Activated naive CD8-positive, alpha-beta T cell (primary cell): ENCODE results near the gene SYT15.

ENCODE experiments used
- H3K27ac Mint-ChIP-seq: one replicate; pipeline ENCODE4 v1.8.0; 2021; ENCODE audit warnings: mixed read lengths
- H3K27me3 Mint-ChIP-seq: one replicate; pipeline ENCODE4 v1.8.0; 2021; ENCODE audit warnings: mixed read lengths
- H3K36me3 Mint-ChIP-seq: one replicate; pipeline ENCODE4 v1.8.0; 2021; ENCODE audit warnings: mixed read lengths
- H3K4me1 Mint-ChIP-seq: one replicate; pipeline ENCODE4 v1.8.0; 2021; ENCODE audit warnings: low read depth, mixed read lengths
- H3K4me3 Mint-ChIP-seq: one replicate; pipeline ENCODE4 v1.8.0; 2021; ENCODE audit warnings: mild to moderate bottlenecking, mixed read lengths
- H3K9me3 Mint-ChIP-seq: one replicate; pipeline ENCODE4 v1.8.0; 2021; ENCODE audit warnings: low read depth, mixed read lengths

Gene SYT15

GRCh38 chr10:46541735-46542566 is 37.0 kb upstream of the SYT15 start:
- Mint-ChIP-seq H3K4me3 (no peak overlapping the region), H3K36me3 (peaks cover 3% of the 10 kb centered on the region), H3K27ac (no peak overlapping the region), H3K4me1 (peaks cover 11% of the 10 kb centered on the region), H3K27me3 (peaks cover 38% of the 10 kb centered on the region), H3K9me3 (no peaks in the 10 kb centered on the region)

DNA sequence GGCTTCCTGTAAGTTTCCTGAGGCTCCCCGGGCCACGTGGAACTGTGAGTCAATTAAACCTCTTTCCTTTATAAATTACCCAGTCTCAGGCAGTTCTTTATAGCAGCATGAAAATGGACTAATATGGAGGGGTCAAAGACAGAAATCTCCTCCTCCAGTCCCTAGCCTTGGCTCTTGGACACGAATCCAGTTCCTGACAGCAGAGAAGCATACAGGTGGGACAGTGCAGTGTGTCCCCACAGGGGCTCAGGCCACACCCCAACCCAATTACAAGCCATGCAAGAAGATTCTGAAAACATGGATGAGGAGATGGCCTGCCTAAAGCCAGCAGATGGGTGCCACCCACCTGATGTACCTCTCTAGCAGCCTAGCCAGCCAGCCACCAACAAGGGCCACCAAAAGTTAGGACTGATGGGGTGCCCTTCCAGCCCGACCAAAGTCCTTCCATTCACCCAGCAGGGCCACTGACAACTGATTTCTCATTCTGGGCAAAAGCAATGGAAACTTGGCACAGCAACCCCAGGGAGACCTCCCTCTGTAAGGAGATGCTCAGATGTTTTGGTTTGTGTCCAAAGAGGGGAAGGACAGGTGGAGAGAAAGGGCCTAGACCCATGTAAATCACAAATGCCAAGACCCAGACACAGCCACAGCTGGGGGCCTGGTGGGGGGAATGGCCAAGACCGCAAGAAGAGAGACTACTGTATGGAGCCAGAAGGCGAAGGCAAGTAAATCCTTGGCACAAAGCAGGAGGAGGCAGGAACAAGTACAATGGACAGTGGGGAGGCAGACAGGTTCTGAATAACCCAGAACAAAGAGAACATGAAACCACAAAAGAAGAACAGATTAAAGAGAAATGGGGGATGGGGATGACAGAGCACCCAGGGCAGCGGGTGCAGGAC is 36.1 kb upstream of the SYT15 start:
- peaks cover 3% of the 10 kb centered on the region for H3K36me3 Mint-ChIP-seq
- no peaks in the 10 kb centered on the region for H3K9me3 Mint-ChIP-seq
- peaks cover 35% of the 10 kb centered on the region for H3K27me3 Mint-ChIP-seq
- H3K4me1 Mint-ChIP-seq: peaks cover 11% of the 10 kb centered on the region
- H3K27ac Mint-ChIP-seq: no peak overlapping the region
- H3K4me3 Mint-ChIP-seq: no peak overlapping the region

DNA sequence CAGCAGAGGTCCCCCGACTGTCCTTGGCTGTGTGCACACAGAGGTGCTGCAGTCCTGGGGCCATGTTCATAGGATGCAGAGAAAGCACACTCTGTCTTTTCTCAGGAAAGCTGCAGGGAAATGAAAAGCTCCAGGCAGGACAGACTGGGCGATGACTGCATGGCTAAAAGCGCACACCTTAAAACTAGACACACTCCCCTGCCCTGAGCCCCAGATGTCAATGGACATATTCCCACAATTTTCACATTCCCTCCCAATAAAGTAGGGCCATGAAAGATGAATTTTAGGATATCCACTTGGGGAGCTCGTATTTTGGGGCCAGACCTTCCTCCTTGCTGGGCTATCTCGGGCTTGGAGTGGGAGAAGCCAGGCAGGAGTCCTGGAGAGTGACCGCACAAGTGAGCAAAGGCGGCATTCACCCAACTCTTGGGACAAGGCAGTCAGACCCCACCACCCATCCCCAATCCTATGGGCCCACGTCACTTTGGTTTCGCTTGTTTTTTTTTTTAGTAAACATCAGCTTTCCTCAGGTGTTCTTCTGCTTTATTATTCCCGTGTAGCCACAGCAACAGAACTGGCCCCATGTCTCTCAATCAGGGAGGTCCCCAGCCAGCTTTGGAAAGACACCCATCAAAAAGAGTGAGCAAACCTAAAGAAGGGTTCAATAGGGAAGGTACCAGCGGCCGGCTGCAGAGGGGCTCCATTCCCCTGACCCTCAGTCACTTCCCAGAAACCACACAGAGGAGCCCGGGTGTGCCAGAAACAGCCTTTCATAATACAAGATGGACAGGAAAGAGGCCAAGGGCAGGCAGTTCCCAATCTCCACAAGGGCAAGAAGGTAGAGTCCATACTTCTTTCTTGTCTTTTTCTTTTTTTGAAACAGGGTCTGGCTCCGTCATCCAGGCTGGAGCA is 35.2 kb upstream of the SYT15 start:
- Mint-ChIP-seq H3K4me1 (peaks cover 11% of the 10 kb centered on the region), H3K36me3 (peaks cover 3% of the 10 kb centered on the region), H3K4me3 (no peak overlapping the region), H3K27ac (no peak overlapping the region), H3K9me3 (no peaks in the 10 kb centered on the region), H3K27me3 (peaks cover 31% of the 10 kb centered on the region)

DNA sequence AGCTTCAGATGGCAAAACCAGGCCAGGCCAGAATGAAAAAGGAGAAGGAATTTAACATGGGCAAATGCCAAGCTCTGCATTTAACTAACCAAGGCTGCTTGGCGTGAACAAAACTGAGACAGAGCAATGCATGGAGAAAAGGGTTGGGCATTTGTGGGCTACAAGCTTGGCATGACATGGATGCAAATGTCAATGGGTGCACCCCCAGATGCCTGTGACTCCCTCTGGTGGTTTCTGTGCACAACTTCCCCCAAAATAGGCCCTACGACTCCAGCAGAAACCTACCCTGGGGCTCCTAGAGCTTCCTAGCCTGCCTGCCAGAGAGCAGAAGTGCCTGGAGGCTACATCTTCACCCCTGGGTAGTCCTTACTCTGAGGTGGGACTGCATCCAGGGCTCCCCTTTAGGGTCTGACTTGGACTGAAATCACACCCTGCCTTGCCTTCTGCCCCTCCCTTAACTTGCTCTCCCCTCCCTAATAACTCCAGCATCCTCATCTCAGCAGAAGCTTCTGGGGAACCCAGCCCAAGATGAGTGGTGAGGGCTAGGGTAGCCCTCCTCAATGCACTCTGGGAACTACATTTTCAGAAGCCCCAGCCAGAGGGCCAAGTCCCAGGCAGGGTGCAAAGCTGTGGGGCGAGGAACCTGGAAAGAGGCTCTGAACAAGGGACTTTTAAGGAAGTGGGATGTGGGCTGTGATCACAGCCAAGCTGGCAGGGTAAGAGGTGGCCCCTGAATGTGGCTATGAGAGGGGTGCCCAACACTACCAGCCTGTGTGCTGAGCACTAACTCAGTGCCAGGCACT is 33.7 kb upstream of the SYT15 start:
- H3K27me3 Mint-ChIP-seq: peaks cover 22% of the 10 kb centered on the region
- H3K27ac Mint-ChIP-seq: no peak overlapping the region
- no peaks in the 10 kb centered on the region for H3K9me3 Mint-ChIP-seq
- H3K4me1 Mint-ChIP-seq: peaks cover 9% of the 10 kb centered on the region
- no peak overlapping the region for H3K4me3 Mint-ChIP-seq
- H3K36me3 Mint-ChIP-seq: peaks cover 3% of the 10 kb centered on the region

- H3K4me1 Mint-ChIP-seq: peaks cover 2% of the 10 kb centered on the region
- no peaks in the 10 kb centered on the region for H3K36me3 Mint-ChIP-seq
- H3K27me3 Mint-ChIP-seq: peaks cover 15% of the 10 kb centered on the region
- no peak overlapping the region for H3K4me3 Mint-ChIP-seq
- H3K27ac Mint-ChIP-seq: no peak overlapping the region
- no peaks in the 10 kb centered on the region for H3K9me3 Mint-ChIP-seq
Measured at GRCh38 chr10:46545861-46546590, 32.9 kb upstream of the SYT15 start.

- no peak overlapping the region for H3K27ac Mint-ChIP-seq
- peaks cover 2% of the 10 kb centered on the region for H3K4me1 Mint-ChIP-seq
- H3K9me3 Mint-ChIP-seq: no peaks in the 10 kb centered on the region
- no peaks in the 10 kb centered on the region for H3K36me3 Mint-ChIP-seq
- no peak overlapping the region for H3K4me3 Mint-ChIP-seq
- peaks cover 14% of the 10 kb centered on the region for H3K27me3 Mint-ChIP-seq
Measured at GRCh38 chr10:46546591-46547540, 32.1 kb upstream of the SYT15 start.

GRCh38 chr10:46547541-46548497 is 31.1 kb upstream of the SYT15 start:
- Mint-ChIP-seq H3K9me3 (no peaks in the 10 kb centered on the region), H3K27ac (no peak overlapping the region), H3K27me3 (peaks cover 8% of the 10 kb centered on the region), H3K4me3 (no peak overlapping the region), H3K4me1 (peaks cover 2% of the 10 kb centered on the region), H3K36me3 (no peaks in the 10 kb centered on the region)

GRCh38 chr10:46548498-46549090 is 30.3 kb upstream of the SYT15 start:
- Mint-ChIP-seq H3K36me3 (no peaks in the 10 kb centered on the region), H3K4me1 (no peaks in the 10 kb centered on the region), H3K9me3 (no peaks in the 10 kb centered on the region), H3K4me3 (no peak overlapping the region), H3K27ac (no peak overlapping the region), H3K27me3 (peaks cover 2% of the 10 kb centered on the region)

- no peaks in the 10 kb centered on the region for H3K36me3 Mint-ChIP-seq
- H3K4me3 Mint-ChIP-seq: no peak overlapping the region
- no peaks in the 10 kb centered on the region for H3K27me3 Mint-ChIP-seq
- no peak overlapping the region for H3K27ac Mint-ChIP-seq
- no peaks in the 10 kb centered on the region for H3K4me1 Mint-ChIP-seq
- no peaks in the 10 kb centered on the region for H3K9me3 Mint-ChIP-seq
Measured at GRCh38 chr10:46549171-46550075, 29.5 kb upstream of the SYT15 start.

DNA sequence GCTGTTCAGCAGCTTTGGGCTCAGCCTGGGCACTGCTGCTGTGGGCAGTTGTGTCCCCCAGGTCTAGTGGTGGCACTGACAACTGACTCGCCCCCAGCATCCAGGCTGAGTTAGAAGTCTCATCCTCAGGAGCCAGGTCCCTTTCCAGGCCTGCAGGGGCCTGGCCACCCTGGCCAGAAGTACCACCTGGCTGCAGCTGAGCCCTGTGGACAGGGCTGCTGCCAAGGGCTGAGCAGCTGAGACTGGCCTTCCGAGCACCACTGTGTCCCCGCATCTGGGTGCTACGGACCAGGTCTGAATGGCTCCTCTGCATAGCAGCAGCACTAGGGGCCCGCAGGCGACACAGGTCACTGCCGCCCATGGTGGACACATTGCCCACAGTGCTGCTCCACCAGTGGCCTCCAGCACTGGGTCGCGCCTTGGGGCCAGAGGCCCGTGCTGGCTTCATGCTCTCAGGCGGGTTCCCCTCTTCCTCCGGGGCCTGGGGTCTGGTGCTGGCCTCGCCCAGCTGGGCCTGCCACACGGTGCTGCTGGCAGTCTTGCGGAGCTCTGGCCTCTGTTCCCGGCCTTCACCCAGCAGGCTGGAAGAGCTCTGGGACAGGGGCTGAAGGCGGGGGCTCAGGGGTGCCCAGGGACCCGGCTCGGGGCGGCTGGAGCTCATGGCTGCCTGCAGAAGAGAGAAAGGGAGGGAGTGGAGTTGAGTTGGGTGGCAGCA is 28.7 kb upstream of the SYT15 start:
- H3K27ac Mint-ChIP-seq: no peak overlapping the region
- no peaks in the 10 kb centered on the region for H3K4me1 Mint-ChIP-seq
- no peak overlapping the region for H3K4me3 Mint-ChIP-seq
- H3K36me3 Mint-ChIP-seq: no peaks in the 10 kb centered on the region
- H3K27me3 Mint-ChIP-seq: no peaks in the 10 kb centered on the region
- no peaks in the 10 kb centered on the region for H3K9me3 Mint-ChIP-seq
